Ramos (cell line): ENCODE measurements around the gene MAP3K3.

ENCODE experiments used
- in situ Hi-C: fragments of 300-500 bp; cut with MboI; formaldehyde crosslinking; loops from one replicate; pipeline ENCODE4 v1.14.3; 2022; ENCODE audit warnings: low sequenced_read_pairs; ENCODE audit not compliant: unreplicated experiment

MAP3K3 gene

DNA sequence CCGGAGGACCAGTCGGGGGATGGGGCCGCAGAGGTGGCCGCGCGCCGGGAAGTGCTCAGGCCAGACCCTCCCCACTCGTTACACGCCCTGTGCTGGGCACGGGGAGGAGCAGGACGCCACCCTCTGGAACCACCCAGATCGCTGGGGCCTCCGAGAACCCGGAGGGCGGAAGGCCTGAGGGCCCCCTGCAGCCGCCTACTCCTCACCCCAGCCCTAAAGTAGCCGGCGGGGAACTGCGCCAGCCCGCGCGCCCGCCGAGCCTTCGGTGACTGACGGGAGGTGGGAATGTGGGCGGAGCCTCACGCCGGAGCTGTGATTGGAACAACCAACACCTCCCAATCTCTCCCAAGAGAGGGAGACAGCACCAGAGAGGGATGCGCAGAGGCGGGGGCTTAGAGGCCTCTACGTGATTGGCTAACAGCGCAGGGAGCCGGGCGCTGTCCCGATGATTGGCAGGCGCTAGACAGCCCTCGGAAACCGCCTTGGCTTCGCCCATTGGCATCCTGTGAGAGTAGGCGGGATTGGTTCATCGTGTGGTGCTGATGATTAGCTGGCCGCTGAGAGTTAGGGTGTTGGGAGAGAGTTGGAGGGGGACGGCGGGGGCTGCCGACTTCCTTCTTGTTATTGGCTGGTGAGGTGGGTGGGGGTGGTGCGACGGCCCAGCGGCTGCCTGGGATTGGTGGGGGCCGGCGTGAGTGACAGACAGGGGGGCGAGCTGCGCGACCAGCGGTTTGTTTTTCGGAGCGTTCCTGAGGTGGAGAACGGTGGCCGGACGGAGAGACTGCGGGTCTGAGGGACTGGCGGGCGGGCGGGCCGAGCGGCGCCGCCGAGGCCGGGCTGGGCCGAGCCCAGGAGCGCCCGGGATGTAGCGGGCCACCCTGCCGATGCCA is at the start of gene MAP3K3:
MAP3K3 (plus strand) TSS at position 734 of the 890 bp plus-strand sequence. CDS start 343 bp downstream, outside the sequence.
- in situ Hi-C loops: no loop called here

- in situ Hi-C loops: no loop called here
Observed at GRCh38 chr17:63573634-63574033, 48.6 kb upstream of the MAP3K3 start.

GRCh38 chr17:63578027-63578768 is 44.0 kb upstream of the MAP3K3 start:
- in situ Hi-C loops: no loop called here

- in situ Hi-C loops: no loop called here
Observed at GRCh38 chr17:63578769-63579111, 43.5 kb upstream of the MAP3K3 start.

- in situ Hi-C loops: no loop called here
Observed at GRCh38 chr17:63579633-63580032, 42.6 kb upstream of the MAP3K3 start.

DNA sequence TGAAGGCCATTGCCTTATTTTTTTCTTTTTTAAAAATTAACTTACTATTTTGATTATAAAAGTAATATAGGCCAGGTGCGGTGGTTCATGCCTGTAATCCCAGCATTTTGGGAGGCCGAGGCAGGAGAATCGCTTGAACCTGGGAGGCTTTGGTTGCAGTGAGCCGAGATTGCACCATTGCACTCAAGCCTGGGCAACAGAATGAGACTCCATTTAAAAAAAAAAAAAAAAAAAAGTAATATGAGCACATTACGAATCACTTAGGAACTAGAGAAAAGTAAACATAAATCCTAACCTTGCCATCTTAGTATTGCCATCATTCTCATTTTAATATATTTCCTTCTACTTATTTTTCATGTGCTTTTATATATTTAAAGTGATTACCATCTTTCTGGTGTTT is 34.4 kb upstream of the MAP3K3 start:
- in situ Hi-C loops: no loop called here

- in situ Hi-C loops: no loop called here
Observed at GRCh38 chr17:63588797-63589196, 33.4 kb upstream of the MAP3K3 start.

DNA sequence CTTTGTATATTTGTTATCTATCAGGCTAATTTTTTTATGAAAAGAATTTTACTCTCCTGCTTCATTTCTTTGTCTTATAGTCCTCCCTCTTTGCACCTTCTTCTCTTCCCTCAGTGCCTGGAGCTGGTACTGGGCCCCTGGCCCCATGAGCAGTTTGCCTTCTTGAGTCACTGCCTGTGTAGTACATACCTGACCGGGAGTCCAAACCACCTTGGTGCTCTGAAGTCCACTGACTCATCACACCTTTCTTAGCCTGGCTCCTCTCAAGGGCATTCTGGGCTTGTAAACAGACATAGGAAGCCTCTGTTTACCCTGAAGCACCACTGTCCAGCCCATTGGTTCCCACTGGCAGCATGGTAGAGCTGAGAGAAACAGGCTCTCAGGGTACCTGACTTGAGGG is 32.6 kb upstream of the MAP3K3 start:
- in situ Hi-C loops: no loop called here

GRCh38 chr17:63592797-63593196 is 29.4 kb upstream of the MAP3K3 start:
- in situ Hi-C loops: no loop called here

GRCh38 chr17:63595132-63595531 is 27.1 kb upstream of the MAP3K3 start:
- in situ Hi-C loops: no loop called here

GRCh38 chr17:63596856-63597586 is 25.2 kb upstream of the MAP3K3 start:
- in situ Hi-C loops: no loop called here

GRCh38 chr17:63598281-63598680 is 23.9 kb upstream of the MAP3K3 start:
- in situ Hi-C loops: no loop called here

GRCh38 chr17:63600569-63601438 is 21.4 kb upstream of the MAP3K3 start, which contains the start of gene TACO1:
TACO1 (plus strand) TSS chr17:63600895; CDS start chr17:63601084, 189 bp downstream.
- in situ Hi-C loops: no loop called here

GRCh38 chr17:63601439-63602371 is 20.5 kb upstream of the MAP3K3 start:
- in situ Hi-C loops: no loop called here

DNA sequence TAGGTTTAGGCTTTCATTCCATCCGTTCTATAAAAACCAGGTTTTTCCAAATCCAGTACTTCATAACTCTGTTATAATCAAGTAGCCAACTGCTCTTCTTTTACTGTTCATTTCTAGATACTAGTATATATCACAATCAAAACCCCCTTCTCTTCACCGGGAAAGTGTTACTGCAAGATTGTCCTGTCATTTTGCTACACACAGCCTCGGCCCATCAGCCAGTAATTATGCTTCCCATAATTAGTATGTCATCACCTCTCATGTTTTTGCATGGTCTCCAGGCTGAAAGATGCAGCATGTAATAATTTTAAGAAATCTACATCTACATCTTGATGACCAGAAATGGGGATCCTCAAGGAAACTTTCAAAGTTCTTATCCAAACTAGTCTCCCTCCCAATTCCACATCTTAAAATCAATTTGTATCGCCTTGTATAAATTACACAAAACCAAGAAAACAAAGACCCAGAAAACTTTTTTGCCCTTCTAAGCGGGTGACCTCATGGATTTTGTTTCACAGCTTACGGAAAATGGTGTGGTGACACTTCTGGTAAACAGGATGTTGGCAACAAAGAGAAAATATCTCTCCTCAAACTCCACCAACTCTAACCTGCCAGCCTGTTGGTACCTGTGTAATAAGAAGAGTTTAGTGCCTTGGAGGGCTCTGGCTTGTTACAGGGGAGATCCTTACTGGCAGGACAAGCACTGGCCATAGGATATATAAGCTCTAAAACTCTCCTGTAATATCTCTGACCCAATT is 12.2 kb upstream of the MAP3K3 start:
- in situ Hi-C loops: no loop called here

GRCh38 chr17:63610854-63611253 is 11.4 kb upstream of the MAP3K3 start:
- in situ Hi-C loops: no loop called here

DNA sequence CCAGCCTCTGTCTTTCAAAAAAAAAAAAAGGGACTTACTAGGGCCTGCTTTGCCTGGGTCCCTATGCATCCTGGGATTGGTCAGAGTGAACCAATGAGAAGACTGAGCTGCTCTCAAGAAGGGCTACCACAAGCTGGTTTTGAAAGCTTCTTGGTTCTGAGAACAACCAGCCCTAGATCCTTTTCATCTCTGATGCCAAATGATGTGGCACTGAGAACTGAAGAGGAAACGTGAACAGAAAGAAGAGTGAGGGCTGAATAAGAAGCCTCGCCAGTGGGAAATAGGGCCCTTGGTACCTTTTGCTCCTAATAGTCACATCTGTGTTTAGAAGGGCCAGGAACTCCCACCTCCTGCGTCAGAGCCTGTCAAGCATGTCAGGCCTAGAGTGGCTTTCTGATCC is 10.9 kb upstream of the MAP3K3 start:
- in situ Hi-C loops: no loop called here

GRCh38 chr17:63613663-63614062 is 8.6 kb upstream of the MAP3K3 start:
- in situ Hi-C loops: no loop called here
